GM18517 (cell line): ENCODE data around the gene RTN4R.
"Not testable (repeated sequence)": the region's sequence is repeated elsewhere in the genome, so short reads cannot be mapped to it uniquely, and the experiment has no call there.

Experiments
- ATAC-seq: cut with Tn5 transposase; IDR thresholded peaks from one replicate; pipeline ENCODE4 v1.9.1; 2021; ENCODE audit warnings: mild to moderate bottlenecking, moderate library complexity; ENCODE audit not compliant: unreplicated experiment

RTN4R gene

DNA sequence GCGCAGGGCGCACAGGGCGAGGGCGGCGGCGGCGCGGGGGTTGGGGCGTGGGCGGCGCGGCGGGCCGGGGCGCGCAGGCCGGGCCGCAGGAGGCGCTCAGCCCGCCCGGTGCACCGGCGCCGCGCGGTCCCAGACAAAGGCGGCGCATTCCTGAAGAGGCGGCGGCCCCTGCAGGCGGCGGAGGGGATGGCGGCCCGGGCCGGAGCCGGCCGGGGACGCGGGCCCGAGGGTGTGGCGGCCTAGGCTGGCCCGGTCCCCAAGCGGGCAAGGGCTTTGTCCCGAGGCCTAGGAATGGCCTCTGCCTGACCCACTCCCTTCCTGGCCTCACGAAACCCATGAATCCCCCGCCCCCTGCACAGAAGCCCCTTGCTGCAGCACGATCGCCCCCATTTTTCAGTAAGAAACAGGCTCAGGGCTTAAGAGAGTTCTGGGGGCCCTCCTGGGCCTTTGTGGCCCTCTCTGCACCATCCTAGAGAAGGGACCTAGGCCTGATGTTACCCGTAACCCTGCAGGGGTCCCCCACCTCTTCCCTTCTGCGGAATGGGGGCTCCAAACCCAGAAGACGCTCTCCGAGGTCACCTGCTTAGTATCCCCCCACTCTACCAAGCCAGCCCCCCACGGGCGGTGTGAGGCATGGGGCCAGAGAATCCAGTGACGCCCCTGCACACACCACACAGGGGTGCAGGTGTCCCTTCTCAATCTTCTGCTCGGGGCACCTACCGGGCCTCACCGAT is at the start of gene RTN4R:
Gene RTN4R, minus strand, starts transcription at position 40 of the 734 bp plus-strand sequence. CDS start 226 bp downstream, outside the sequence.
- no peak for ATAC-seq

DNA sequence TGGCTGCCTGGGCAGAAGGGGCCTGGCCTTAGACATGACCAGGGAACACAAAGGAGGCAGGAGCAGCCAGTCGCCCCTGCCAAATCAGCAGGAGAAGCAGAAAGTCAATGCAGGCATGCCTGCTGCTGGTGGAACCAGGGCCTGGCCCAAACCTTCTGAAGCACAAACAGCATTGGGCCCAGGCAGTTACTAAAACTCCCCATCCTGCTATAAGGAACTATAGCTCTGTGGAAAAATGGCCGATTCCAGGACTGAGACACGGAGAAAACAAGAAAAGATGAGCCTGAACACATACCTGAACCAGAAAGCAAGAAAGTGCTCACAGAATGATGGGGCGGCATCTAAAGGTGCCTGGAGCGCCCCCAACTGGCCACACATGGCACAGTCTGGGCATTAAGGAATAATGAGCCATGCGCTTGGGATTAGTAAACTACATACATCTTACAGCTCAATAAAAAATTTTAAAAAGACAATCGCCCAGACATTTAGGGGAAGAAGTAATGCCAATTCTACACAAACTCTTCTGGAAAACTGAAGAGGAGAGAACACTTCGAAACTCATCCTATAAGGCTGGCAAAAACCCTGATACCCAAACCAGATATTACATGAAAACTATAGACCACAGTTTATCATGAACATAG is 49.4 kb upstream of the RTN4R start:
- ATAC-seq: not testable (repeated sequence)

DNA sequence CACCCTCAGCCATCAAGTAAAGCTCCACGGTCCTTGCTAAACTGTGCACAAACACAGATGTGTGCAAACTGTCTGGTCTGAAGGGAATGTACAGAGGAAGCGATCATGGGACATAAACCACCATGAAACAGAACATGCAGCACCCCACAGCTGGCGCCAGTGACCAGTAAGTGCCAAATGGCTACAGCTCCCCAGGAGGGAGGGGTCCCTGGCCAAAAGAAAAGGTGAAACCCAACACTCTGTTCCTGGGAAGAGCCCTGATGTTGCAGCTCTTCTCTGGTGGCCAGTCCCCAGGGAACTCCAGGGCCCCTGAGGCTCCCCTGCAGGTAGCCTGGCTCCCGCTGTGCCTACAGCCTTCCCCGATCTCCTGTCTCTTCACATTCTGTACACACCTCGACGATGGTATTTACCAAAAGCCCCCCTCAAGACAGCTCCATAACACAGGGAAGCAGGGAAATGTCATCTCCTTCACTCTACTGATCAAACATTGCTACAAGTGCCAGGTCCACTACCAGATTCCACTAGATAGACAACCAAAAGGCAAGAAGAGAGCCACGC is 48.8 kb upstream of the RTN4R start:
- ATAC-seq: no peak

DNA sequence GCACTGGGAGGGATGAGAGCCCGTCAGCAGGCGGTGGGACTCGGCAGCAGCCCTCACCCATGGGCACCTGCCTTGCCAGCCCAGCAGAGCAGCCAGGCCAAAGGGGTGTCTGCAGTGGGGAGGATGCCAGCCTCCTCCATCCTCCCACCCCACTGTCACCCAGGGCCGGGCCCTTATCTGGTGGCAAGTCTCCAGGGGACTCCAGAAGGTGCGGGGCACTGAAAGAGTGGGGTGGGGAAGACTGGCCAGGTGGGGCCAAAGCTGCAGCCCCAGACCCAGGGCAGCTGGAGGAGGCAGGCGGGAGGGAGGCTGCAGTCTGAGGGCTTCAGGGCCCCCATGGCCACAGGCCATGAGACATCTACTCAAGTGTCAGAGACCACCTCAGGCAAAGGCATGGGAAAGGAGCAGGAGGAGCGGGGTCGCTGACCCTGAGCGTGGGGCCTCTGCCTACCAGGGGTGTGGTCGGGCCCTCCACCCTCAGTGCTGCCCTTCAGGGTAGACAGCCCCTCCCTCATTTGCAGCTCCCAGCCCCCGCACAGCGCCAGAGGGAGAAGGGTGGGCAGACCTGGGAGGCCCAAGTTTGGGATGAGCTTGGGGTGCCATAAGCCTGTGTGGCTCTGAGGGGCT is 48.2 kb upstream of the RTN4R start:
- ATAC-seq: no peak

DNA sequence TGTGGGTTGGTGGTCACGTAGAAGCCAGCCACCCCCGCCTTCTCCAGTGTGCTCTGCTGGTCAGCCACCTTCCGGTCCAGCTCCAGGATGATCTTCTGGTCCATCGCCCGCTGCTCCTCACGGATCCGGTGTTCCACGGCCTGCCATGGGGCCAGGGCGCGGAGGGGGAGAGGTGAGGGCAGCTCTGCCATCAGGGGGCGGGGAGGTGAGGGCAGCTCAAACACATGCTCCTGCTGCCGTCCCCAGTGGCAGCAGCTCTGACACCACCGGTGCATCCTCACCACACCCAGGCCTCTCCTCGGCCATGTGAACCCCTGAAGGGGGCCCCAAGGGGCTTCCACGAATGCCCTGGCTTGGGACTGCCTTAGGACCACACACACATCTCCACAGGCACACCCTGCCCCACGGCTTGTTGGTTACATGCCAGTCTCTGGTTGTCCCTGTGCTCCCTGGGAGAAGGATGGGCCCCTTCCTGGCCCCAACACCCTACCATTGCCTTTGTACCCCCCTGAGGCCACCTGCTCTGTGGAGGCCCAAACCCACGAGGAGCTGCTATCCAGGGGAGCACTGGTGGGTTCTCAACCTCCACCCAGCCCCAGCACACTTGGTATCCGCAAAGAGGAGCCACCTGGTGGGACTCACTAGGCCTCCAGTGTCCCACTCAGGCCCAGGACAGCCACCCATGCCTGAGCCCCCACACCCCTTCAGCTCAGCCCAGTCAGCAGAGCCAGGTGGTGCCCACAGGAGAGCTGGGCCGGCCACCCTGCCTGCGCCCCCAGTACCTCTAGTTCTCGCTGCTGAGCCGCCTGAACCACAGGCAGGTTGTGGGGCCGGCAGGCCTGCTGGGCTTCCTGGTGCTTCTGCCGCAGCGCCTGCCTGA is 47.5 kb upstream of the RTN4R start:
- ATAC-seq: no peak

DNA sequence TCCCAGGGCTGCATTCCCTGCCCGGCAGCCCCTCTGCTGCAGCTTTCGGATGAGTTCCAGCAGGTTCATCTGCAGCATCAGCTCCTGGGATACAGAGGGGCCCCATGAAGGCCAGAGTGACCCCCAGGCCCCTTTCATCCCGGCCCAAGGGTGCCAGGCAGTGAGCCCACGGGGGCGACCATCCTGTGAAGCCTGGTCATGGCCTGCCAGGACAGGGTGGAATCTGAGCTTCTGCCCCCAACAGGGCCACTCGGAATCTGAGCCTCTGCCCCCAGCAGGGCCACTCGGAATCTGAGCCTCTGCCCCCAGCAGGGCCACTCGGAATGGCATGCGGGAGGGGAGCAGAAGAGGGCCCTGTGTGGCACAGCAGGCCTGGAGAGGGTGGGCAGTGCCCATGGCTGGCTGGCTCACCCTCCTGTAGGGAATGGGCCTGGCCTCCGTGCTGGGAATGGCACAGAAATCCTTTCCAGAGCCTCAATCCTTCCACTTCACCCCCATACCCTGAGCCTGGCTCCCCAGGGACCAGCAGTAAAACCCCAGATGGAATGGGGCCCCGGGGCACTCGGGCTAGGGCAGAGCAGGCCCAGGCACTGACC is 46.7 kb upstream of the RTN4R start:
- ATAC-seq: not testable (repeated sequence)

DNA sequence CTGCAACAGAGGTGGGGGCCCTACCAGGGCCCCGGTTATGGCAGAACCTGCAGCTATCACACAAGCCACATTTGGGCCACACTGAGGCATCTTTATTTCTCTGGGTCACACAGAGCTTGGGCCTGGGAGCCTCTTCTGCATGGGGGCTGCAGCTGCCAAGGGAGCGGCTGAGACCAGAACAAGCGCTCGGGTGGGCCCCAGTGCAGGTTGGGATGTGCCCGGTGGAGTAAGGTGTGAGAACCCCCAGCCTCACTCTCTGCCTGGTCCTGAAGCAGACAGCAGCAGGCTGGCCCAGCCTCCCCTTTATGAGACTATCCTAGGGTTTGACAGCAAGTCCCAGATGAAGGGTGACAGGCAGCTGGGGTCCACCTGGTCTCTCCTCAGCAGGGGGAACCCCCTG is 46.1 kb upstream of the RTN4R start:
- not testable (repeated sequence) for ATAC-seq

DNA sequence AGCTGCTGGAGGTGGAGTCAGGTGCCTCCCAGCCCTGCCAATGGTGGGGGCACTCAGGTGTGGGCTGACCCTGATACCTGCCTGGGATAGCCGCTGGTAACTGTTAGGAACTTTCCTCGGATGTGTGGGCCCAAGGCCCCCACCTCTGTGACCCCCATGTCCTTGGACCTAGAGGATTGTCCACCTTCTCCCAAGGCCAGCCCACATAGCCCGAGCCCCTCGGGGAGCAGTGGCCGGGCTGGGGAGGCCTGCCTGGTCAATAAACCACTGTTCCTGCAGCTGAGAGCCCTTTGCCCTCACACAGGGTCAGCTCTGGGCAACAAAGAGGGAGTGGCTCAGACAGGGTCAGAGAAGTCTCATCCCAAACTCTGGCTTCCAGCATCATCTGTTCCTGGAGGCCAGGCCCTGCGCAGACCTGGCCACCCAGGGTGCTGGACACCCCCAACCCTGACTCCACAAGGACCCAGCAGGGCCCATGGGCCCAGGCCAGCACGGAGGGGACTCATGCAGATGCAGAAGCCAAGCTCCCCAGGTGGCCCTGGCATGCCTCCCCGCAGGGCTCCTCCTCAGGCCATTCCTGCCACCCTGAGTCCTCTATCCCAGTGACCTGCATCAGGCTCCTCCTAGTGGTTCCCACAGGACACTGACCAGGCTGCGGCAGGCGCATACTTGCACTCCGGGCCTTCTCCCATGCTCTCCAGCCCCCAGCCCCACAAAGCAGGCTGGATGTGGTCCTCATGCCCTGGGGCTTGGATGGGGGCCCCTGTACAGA is 45.4 kb upstream of the RTN4R start:
- ATAC-seq: not testable (repeated sequence)

DNA sequence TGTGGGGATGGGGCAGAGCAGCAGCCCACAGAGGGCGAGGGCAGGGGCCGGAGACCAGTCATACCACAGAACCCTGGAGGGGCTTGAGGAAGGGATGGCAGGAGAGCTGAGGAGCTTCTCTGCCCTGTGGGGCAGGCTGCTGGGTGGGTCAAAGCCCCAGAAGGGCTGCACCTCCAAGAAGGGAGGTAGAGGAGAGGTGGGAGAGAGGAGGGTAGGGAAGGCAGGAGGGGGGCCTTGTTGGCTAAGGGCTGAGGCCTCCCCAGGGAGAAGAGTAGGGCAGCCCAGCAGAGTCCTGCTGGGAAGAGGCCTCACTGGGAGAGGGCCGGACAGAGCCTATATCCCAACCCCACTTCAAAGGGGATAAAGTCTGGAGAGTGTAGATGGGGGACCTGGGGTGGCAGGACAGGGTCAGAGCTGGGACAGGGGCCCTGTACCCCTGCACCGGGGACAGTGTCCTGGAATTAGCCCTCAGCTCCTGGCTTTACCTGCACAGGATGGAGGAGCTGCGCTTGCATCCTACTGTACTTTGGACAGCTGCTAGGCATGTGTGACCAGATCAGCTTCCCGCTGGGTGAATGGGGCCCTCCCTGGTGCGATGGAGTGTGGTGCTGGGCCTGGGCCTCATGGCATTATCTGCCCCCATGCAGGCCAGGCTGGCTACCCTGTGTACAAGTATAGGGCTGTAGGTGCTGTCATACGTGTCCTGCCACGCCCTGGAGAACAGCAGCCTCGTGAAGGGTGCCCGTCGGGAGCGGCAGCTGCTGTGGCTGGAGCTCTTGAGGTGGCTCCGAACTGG is 44.5 kb upstream of the RTN4R start:
- no peak for ATAC-seq

DNA sequence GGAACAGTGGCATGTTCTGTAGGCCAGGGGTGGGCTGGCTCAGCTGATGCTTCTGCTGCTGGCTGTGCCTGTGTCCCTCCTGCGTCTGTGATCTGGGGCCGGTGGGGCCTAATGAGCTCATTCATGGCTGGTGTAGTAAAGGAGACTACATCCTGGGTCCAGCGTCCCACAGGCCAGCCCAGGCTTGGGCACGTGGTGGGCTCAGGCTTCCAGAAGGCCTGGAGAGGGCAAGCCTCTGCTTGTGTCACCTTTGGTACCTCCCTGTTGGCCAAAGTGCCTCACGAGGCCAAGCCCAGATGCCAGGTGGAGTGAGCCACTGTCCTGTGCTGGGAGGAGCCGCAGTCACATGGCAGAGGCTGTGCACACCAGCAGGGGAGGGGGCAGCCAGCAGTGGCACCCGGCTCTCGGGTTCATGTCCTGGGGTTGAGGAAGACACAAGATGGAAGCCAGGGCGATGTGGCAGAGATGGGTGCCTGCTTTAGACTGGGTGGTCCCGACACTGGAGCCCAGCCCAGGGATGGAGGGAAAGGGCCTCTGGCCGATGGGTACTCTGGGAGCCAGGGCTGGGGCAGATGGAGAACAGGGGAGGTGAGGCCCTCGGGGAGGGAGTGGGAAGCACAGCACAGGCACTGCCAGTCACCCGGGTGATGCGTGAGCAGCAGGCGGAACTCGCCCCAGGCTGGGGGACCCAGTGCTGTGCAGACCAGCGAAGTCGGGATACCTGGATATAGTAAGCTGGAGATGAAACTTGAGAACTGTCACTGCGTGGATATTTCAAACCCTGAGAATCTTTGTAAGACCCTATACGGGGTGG is 43.3 kb upstream of the RTN4R start:
- not testable (repeated sequence) for ATAC-seq

DNA sequence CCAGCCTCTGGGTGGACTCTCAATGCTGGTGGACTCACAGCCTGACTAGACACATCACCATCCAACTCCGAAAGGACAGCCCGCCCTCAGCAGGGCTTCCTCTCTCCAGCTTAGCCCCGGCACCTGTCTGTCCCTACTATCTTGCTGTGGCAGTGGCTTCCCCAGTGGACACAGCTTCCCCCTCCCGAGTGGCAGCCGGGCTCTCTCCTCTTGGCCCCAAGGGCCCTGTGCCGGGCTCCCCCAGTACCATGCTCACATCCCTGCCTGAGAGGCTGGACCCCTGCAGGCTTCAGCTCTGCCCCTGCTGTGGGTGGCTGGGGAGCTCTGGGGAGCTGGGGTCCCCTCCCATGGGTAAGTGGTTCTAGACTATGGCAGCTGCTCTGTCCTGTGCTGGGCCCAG is 42.7 kb upstream of the RTN4R start:
- ATAC-seq: not testable (repeated sequence)

DNA sequence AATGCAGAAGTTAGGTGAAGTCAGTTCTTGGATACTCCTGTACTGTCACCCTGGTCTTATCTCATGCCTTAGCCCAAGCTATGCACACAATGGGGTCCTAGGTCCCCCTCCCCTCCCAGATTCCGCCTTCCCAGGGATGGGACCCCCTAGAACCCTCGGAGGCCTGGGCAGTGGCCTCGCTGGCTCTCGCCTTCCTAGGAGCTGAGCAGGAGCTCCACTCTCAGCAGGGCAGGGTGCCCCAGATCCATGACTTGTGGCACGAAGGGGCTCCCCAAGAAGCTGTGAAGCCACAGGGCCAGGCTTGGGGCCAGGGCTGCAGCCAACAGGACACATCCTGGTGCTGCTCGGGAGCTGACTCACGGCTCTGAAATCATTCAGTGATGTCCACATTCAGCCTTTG is 42.1 kb upstream of the RTN4R start:
- ATAC-seq: not testable (repeated sequence)

DNA sequence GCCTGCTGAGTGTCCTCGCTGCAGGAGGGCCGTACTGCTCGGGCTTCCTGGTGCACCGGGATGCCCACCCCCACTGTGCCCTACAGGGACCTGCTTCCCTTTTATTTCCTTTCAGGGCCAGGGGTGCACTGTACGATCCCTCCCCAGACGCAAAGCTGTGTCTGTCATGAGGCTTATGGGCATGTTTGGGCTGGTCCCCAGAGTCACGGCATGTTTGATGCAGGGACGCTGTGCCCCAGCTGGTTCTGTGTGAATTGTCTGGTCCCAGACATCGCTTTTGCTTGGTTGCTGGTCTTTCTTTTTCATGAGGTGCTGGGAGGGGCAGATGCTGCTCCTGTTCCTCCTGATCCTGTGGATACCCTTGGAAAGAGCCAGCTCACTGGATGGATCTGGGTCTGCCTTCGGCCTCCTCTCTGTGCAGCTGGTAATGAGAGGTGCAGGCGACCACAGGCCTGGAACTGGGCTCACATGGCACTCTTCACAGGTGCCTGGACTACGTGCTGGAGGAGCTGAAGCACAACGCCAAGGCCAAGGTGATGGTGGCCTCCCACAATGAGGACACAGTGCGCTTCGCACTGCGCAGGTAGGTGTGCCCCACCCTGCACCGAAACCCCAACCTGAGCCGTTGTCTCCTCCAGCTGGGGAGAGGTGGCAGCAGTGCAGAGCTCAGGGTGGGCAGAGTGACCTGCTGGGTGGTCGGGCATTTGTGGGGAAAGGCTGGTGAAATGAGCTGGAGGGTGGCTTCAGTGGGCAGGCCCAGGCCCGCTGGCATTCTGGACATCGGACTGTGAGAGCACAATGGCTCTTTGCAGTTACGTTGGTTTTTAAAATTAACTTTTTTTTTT is 40.9 kb upstream of the RTN4R start:
- ATAC-seq: not testable (repeated sequence)

DNA sequence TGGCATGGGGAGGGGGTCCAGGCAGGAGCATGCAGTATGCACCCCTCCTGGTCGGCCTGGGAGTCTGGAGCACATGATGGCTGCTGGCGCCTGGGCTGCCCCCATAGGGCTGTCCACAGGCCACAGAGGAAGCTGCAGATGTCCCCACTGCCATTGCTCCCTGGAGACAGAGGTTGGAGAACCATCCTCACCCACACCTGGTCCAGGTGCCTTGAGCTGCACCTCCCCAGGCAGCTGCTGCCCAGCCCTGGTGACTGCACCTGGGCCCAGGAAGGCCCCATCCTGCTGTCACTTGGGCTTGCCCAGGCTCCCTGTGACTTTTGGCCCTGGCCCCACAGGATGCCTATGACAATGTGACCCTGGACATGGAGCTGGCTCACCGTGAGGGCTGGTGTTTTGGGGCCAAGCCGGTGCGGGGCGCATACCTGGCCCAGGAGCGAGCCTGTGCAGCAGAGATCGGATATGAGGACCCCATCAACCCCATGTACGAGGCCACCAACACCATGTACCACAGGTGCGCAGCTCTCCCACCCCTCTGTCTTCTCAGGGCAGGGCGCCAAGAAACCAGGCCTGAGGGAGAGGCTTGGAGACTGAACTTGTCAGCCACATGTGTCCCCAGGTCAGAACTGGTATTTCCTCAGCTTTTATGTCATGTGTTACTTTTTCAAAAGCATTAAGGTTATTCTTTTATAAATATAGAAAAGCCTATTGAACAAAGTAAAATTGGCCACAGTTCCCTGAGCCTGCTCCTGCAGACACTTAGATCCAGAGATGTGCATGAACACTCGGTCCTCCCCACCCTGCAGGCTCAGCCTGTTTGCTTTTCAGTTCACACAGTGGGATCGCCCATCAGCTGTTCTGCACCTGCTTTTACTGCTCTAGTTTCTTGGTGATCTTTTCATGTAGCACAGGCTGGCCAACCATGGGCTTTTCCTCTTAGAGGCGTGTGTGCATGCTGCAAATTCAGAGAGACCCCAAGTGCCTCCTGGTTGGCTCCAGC is 39.6 kb upstream of the RTN4R start:
- ATAC-seq: not testable (repeated sequence)

DNA sequence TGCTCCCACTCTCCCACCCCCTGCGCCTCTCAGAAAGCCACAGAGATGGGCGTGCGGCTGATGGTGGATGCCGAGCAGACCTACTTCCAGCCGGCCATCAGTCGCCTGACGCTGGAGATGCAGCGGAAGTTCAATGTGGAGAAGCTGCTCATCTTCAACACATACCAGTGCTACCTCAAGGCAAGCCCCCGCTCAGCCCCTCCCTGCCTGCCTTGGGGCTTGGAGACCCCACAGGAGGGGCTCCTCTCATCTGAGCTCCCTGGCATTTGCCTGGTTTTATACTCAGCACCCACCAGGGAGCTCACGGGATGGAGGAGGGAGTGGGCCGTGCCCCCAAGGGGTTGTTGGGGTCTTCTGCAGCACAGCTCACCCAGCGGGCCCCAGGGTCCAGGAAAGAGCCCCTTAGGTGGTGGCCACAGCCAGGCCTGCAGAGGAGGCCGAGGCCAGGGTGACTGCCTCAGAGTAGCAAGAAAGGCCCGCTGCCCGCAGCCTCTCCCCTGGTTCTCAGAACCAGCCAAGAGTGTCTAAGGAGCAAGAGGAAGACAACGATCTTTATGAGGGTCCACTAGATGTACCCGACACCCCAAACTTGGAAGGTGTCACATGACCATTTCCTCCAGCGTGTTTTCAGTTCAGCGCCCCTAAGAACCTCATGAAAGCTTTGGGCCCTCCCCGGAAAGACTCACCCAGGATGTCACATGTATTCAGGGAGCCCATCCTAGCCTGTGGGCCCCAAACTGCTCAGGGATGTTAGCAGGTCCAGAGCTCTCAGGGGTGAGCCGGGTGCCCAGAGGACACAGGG is 38.7 kb upstream of the RTN4R start:
- not testable (repeated sequence) for ATAC-seq
